NCI-H187 (cell line): ENCODE measurements around the gene ZFHX2.
A peak's percentile ranks its signal among the peaks of the same experiment; 100 is the strongest.

Experiments
- DNase-seq, 2 experiments: peaks; one replicate each; lab custom pipeline; 2025; lab: John Stamatoyannopoulos, UW

Gene ZFHX2

DNA sequence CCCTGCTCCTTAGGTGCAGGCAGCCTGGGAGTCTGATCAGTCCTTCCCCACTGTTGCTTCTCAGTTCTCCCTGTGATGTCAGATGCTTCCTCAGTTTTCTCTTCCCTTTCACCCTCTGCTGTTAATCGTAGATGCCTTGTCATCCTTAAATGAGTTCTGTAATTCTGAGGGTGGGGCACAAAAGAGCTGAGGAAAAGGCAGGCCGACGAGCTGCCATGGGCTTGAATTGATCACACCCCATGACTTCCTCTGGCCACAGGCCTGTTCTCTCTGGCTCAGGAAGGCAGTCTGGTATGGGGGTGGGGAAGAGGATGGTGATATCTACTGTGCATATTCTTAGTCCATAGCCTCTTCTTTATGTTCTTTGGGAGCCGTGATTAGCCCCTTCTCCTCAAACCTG lies 21.3 kb upstream of the ZFHX2 start:
- DNase-seq = no peak

DNA sequence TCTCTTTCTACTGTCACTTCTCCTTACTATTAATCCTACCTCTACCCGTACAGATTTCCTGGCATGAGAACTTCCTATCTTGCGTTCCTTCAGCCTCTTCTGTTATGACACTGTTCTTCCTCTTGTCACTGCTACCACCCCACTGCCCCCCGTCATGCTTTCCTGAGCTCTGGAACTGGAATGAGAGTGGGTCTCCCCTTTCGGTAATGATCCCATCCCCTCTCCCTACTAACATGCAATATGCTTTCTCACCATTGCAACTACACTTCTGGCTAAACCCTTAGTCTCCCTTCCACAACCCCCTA lies 20.9 kb upstream of the ZFHX2 start:
- no peak for DNase-seq

DNA sequence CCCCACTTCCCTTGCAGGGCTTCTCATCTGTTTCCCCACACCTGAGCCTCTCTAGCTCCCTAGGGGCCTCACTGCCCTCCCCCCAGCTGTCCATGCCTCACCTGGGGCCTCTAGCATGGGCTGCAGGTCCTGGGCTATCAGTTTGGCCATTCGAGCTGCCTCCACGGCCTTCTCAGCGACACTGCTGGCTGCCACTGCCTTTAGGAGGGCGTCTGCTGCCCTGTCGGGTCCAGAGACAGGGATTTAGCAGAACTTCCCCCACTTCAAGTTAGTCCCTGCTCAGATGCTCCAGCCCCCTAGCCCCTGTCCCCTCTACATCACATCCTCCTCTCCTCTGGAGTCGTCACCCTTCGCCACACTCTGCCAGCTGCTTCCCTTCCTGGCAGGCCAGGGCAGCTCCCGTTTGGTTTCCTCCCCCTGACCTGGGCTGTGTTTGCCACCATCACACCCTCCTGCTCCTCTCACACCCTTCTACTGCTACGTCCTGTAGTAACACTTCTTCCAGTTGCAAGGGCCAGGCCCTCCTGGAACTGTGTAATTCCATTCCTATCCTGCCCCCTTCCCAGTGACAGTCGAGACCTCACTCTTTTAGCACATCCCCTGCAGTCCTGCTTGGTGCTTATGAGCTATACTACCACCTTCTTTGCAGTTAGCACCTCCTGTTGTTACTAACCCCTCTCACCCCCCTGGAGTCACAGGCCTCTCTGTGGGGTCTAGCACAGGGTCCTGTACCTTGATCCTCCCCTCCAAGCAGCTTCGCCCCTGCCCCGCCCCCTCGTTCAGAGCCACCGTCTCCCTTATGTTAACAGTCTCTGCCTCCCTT lies 20.3 kb upstream of the ZFHX2 start:
- no peak for DNase-seq

DNA sequence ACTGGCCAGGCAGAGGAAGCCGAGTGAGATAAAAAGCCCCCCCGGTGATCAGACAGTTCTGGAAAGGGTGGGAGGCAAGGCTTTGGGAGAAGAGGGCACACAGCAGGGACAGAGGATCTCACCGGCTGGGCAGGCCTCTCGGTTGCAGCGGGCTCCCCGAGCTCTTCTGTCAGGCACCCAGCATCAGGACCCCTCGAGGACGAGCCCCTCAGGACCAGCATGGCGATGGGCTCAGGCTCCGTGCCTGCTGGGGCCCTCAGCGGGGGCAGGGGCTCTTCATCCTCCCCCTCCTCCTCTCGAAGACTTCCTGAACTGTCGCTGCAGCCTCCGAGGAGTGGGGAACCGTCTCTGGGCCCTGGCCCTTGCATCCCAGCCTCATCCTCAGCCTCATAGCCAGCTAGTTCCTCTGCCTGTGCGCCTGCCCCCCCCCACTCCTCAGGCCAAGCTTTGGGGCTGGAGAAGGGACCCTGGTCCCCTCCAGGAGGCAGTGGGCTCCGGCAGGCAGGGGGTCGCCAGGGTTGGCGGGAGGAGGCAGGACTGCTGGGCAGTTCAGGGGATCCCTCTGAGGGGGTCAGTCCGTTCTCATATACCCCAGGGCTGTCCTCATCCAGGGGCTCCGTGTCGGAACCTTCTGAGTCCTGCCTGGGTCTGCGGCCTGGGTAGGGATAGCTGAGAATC lies 19.4 kb upstream of the ZFHX2 start:
- no peak for DNase-seq

DNA sequence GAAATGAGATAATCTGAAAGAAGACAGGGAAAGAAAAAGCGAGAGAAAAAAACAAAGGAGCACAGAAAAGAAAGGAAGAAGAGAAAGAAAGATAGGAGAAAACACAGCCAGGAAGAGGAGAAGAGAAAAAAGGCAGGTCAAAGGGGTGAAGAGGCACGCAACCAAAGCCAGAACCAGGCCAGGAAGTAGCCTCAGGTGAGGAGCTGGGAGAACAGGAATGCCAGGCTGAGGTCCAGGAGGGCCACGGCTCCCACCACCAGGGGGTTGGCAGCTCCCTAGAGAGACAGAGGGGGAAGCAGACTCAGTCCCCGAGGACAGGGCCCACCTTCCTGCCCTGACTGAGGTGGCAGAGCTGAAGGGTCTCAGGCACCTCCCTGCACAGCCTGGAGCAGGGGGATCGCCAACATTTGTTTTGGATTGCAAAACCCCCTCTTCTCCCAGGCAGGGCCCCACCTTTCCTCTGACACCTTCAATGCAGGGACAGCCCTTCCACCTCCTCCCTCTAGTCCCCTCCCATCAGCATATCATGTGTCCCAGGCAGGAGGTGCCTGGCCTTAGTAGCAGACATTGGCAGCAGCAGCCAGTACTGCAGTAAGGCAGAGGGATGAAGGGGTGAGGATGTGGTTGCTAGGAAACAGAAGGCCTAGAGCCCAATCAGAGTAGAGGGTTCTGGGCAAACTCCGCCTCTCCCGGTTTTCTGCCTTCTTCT lies 18.0 kb upstream of the ZFHX2 start:
- DNase-seq = no peak

DNA sequence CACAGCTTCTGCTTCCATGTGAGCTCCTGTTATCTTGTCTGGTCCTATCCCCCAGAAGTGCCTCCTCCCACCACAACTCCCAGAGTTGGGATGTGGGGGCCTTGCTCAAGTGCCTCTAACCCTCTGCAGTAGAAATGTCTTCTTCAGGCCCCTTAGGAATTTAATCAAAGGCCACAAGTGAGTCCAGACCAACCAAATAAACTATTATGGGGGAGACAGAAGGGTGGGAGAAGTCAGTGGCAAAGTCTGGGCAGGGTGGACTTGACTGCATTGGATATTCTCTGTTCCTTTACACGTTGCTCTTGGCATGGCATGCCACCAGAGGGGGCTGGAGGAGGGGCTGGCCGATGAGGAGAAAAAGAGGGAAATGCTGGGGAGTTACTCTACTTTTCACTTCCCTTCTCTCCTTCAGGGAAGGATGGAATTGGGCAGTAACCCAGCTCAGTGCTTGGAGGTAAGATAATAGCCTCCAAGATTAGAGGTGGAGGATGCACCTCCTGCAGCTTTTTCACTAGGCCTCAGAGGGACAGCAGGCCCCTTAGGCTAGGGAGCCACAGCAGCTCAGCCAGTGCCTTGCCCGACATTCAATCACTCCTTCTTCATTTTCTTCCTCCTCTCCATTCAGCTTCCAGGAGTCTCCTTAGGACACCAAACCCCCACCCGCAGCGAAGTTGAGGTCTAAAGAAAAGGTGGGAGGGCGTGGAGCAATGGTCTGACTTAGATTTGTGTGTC lies 17.2 kb upstream of the ZFHX2 start:
- no peak for DNase-seq

DNA sequence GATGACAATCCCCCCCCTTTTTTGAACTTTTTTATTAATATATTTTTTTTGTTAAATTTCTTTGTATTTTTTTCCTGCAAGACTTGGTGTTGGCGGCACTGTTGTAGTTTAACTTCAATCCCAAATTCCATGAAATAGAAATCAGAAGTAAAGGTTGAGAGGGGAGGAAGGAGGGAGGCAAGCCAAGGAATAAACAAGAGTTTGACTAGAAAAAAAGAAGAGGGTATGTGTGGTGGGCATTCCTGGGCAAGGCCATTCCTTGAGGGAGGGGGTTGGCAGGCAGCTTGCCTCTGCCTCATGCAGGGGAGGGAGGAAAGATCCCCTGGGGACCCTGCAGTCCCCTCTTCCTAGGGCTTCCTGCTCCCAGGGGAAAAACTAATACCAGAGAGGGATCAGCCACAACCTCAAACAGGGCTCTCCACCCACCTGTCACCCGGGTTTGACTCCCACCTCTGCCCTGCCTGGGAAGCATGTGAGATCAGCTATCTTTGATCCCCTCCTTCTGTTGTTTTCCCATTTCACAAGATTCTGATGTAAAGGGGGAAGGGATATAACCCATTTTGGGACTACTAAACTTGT lies 16.5 kb upstream of the ZFHX2 start:
- no peak for DNase-seq

DNA sequence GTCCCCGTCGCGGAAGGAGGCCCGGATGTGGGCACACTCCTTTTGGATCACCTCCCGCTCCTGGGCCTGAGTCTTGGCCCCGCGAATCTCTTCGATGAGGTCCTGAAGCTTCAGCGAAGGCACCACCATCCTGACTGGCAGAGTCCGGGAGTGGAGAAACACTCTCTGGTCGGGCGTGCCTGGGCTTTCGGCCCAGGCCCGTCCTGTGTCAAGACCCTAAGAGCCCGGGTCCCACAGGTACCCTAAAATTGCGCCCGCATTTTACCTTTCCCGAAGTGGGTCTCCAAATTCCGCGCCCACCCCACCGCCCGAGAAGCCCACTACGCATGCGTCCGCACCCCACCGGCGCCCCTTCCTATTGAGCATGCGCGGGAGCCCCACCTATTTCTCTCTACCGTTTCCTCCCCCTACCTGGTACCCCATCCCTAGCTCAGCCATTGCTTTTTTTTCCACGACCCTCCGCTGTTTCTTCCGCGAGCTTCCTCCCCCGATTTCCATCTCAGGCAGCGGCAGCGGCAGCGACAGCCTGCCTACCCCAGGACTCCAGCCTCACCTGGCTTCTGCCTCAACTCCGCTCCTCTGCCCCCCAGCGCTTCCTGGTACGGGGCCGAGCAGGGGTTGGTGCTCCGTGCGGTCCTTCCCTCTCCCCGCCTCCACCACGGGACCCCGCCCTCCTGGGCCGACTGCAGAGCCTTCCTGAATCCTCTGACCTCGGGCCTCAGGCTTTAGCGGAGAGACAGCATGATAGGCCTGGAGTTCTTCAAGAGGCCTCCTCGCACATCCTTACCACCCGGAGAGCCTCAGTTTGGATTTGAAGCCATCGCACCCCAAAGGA lies 15.8 kb upstream of the ZFHX2 start, which contains the start of gene AP1G2:
TSS of gene AP1G2 (minus strand) at position 606 of the 835 bp plus-strand sequence. CDS start at position 129, 477 bp downstream.
- DNase-seq = peak; percentile 73 to 95

DNA sequence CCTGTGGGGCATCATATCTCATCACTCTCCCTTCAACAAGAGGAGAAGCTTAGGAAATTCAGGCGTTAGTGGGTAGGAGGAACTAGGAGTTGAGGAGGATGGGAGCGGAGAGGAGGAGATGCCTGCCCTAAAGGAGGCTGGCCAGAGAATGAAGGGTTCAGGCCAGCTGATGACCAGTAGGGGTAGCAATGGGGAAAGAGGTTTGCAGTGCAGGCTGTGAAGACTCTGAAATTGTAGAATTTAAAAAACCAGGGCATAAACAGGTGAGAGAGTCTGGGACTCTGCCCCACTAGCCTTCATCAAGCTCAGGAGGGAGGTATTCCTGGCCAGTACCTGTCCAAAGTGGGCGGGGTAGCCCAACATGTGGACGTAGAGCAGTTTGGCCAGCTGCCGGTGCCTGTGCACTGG lies 15.2 kb upstream of the ZFHX2 start:
- DNase-seq = no peak

DNA sequence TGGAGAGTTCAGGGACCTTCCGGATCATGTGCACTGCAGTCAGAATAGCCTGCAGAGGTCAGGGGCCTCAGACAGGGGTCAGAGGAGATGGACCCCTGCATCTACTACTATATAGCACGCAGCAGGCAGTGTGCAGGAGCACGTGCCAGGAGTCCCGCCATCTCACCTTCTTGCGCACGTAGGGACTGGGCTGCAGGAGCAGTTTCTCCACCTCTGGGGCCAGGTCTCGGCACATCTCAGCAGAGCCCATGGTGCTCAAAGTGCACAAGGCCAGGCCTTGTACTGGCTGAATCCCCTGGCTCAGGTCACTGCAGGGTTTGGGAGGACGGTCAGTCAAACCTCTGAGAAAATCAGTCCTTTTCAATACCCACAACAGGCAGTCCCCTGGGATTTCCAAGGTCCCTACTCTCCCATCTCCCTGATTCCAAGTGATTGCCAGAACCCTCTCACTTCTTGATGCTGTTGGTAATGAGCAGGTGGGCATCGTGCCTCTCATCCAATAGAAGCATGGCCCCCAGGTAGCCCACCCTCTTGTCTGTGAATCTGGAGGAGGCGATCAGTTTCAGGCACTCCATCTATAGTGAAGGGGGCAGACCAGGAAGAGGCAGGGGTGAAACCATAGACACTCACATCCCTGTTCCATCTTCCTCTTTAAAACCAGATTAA lies 14.7 kb upstream of the ZFHX2 start:
- DNase-seq = no peak

DNA sequence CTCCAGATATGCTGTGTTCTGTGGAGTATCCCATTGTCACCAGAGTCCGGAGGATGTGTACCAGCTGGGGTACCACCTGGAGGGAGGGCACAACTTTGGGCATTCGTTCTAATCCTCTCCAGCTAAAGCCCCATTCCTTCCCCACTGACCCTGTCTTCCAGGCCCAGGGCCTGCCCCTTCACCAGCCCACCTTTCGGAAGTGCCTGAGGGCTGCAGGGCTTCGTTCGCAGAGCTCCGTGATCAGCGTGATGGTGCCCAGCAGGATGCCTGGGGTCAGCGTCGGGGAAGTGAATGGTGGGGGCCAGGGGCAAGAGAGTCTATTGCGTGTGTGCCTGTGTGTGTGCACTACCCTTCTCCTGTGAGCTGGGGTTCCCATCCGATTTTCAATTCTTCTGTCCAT lies 14.1 kb upstream of the ZFHX2 start:
- DNase-seq = no peak

DNA sequence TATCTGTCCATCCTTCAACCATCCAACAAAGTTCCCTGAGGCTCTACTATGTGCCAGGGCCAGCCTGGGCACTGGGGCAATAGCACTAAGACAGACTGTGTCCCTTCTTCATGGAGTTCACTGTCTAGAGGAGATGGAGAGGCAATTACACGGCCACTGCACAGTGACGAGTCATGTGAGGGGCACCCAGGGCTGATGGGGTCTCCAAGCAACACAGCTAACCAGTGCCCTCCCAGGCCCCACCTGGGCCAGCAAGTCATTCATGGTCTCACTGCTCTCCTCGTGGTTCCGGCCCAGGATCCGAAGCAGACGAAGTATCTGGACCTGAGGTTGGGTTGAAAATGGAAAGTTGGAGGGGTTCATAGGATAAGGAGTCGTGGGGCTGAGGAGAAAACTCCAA lies 13.3 kb upstream of the ZFHX2 start:
- DNase-seq = no peak

DNA sequence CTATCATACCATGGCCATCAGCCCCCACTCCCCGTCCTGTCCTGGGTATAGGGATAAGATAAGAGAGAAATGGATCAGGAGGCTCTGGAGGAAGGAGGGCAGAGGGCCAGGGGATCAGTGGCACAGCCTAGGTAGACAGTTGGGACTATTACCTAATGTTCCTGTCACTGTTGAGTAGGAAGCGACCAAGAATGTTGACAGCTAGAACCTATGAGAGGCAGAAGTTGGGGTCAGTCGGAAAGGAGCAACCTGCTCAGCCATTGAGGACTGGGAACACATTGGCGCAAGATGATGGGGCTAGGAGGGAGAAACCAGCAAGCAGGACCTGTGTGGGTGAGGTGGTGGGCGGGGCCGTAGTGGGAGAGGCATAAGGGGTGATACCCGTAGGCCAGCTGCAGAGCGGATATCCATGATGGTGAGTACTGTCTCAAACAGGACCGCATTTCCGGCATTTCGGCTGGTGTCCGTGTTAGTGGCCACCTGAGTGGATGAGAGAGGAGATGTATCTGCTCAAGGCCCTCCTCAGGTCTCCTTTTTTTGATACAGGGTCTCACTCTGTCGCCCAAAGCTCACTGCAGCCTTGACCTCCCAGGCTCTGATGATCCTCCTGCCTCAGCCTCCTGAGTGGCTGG lies 12.7 kb upstream of the ZFHX2 start:
- no peak for DNase-seq

DNA sequence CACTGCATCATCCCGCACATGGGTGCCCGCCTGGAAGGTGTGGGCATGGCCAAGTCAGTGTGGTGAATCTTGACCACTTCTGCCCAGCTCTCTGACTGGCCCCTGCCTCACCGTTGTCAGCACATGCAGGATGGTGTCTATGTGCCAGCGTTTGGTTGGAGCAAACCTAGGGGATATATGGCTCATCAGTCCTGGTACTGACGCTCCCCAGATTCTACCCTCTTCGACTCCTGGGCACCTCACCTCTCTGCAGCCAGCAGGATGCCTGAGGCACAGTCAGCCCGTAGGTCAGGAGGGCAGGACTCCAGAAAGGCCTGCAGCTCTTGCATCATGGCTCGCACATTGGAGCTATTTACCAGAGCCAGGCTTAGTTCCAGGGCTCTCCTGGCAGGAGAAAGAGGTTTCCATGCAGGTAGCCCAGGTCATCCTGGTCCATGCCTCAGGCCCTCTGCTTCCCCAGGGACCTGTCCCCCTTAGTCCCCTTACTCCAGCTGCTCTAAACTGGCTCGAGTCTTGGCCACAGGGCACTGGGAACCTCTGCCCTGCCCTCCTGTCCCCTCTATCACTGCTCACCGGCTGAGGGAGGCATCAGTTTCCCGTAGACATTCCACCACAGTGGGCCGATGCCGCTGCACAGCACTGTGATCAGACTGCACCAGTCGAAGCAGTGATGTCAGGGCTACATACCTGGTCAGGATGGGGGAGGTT lies 12.1 kb upstream of the ZFHX2 start:
- no peak for DNase-seq

DNA sequence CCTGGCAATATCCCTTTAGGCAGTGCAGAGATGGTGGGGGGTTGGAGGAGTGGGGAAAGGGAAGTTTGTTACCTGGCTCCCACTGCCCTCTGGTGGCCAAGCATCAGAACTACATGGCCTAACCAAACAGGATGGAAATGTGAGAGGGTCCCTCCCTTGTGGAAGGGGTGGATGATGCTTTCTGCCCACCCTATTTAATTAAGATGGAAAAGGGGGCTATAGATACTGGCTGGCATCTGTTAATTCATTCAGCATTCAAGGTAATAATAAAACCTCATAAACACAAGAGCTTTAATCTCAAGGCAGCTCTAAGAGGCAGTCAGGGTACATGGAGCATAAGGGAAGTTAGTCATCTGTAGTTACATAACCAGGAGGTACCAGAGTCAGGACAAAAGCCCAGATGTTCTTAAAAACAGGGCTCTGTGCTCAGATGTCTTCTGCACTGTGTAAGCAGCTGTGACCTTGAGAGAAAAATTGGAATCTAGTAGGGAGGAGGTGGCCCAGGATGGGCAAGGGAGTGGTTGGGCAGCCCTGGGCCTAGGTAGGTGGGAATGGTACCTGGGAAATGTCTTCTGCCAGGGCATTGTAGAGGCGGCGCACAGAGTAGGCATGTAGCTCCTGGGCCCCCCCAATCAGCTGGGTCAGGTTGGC lies 11.4 kb upstream of the ZFHX2 start:
- peak; percentile 24 to 46 for DNase-seq

DNA sequence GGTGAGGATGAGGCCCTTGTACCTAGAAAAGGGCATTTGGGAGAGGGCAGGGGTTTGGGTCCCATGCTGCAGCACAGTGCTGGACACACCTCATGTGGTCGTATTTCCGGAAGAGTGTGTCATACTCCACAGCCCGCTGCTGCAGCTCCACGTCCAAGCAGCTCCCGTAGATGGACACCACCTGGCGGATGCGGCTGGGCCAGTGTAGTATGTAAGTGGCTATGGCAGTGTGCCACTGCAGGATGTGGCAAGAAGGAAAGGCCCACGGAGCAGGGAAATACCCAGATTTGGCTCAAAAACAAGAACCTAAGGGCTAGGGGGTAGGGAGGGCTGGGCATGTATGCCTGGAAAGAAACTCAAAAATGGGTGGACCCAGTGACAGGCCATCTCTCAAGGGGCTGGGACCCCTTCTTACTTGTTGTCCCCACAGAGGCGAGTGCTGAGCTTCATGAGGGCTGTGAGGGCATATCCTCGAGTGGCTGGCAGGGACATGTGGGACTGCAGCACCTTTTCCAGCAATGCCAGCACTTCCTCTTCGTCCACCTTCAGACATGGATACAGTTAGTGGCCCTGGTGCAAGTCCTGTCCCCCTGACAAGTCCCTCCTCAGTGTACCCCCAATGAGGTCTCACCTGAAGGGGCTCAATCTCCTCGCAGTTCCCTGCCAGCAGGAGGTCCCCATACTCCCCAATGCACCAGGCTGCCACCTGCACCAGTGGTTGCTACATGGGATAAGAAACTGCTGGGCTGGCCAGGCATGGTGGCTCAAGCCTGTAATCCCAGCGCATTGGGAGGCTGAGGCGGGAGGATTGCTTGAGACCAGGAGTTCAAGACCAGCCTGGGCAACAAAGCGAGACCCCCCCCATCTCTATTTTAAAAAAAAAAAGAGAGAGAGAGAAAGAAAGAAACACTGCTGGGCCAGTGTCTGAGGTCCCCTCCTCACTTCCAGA lies 10.6 kb upstream of the ZFHX2 start:
- no peak for DNase-seq

DNA sequence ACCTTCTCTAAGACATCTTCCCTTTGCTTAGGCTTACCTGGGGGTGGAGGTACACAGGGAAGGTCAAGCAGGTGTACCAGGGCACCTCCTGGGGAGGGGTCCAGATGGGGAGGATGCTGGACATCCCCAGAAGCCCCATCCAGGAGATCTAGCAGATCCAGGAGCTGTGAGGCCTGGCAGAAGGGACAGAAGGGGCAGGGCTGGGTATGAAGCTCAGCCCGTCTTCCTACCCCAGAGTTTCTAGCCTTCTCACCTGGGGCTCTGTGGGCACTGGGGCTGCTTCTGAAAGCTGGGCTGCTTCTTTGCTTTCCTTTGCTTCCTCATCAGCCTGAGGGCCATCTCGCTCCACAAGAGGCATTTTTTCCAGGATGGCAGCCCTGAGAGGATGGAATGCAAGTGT lies 9.7 kb upstream of the ZFHX2 start:
- no peak for DNase-seq
